Activated CD8-positive, alpha-beta memory T cell treated with anti-CD3 and anti-CD28 coated beads for 48 hours (primary cell): ENCODE measurements around the gene CEND1.

ENCODE experiments used
- DNase-seq, 3 experiments: peaks; one replicate each; pipeline ENCODE4 v3.0.0-alpha.2; 2020; ENCODE audit warnings: low read depth in 2 of 3, low spot score in 2 of 3

Gene CEND1

DNA sequence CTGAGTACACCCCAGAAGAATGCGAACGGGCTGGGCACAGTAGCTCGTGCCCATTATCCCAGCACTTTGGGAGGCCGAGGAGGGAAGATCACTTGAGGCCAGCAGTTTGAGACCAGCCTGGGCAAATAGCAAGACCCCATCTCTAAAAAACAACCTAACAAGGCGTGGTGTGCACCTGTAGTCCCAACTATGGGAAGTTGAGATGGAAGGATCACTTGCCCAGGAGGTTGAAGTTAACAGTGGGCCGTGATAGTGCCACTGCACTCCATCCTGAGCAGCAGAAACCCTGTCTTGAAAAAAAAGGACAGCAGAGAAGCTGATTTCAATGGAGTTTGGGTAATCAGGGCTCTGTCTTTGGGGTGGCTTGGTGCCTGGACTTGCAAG is 23.2 kb upstream of the CEND1 start:
- DNase-seq = no peak

DNA sequence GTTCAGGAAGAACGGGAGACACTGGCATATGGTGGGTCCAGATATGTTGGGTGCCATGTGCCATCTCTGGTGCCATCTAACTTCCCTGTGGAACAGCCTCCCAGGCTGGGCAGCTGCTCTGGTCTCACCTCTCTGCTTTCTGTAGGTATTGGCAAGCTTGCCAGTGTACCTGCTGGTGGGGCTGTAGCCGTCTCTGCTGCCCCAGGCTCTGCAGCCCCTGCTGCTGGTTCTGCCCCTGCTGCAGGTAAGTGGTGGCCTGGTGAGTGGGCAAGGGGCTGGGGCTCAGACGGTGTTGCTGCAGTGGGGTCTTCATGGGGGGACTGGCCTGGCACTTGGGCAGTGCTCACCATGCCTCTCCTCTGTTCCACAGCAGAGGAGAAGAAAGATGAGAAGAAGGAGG is 22.5 kb upstream of the CEND1 start:
- DNase-seq = no peak

DNA sequence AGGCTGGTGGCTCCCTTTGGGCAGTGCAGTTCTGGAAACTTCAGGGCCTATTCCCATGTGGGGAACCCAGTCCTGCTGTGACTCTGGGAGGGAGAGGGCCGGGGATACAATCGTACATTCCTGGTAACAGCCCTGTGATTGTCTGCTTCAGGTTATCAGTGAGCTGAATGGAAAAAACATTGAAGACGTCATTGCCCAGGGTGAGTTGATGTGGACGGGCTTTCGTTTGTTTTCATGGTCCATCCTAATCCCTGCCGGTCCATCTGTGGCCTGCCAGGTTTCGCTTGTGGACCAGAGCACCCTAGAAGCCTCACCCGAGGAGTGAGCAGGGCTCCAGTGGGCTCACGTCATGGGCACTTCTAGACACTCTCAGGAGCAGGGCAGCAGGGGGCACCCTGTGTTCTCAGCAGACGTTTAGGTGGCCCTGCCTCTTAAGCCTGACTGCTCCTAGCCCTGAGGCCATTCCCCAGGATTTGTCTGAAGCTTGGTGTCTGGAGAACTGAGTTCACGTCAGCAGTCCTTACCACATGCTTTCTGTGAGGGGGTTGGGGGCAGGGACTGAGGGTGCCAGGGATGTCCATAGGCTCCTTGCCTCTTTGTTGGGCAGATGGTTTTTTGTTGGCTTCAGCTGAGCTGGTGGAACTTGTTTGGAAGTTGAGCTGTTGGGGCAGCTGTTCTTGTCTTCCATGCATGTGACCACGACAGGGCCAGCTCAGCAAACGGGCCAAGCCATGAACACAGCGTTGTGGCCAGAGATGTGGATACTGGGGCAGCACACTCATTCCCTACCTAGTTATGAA is 21.8 kb upstream of the CEND1 start:
- DNase-seq = no peak

DNA sequence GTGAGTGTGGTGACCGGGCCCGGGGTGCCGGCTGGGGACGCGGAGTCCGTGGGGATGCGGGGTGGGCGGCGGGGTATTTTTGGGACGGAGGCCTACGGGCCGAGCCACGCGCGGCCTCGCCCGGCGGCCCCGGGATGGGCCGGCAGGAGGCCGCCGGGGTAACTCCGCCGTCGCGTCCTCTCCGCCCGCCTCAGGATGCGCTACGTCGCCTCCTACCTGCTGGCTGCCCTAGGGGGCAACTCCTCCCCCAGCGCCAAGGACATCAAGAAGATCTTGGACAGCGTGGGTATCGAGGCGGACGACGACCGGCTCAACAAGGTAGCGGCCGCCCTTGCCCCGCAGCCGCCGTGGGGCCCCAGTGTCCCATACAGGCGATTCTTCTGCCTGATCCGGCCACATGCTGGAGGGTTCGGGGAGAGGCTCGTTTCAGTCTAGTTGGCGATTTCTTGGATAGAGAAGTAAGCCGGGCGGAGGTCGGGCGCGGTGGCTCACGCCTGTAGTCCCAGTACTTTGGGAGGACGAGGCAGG is 20.2 kb upstream of the CEND1 start:
- no peak for DNase-seq

DNA sequence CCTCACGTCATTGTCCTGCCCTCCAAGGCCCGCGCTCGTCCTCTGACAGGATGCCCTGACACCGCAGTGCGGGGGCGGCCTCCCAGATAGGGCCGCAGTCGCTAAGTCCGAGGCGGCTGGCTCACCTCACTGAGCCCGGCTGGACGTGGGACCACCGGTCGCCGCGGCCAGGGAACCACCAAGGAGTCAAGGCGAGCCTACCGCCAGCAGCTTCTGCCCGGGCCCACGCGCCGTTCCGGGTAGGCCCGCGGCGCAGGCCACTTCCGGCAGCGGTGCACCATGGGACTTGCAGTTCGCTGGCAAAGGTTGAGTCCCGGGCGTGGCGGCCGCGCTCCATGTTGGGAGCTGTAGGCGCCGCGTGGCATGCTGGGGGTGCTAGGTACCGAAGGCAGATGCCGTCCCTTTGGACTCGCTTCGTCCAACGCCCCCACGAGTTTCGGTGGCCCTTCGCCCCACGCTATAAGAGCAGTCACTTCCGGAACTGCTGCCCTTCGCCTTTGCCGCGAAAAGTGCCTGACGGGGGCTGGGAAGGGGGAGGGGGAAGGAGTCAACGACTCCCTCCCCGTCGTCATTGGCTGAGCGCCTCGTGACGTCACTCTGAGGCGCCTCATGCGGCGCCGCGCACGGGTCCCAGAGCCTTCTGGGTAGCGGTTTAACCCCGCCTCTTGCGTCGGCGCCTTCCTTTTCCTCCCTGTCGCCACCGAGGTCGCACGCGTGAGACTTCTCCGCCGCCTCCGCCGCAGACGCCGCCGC is 19.6 kb upstream of the CEND1 start, which contains the start of gene RPLP2:
RPLP2 (plus strand) TSS at position 681 of the 753 bp plus-strand sequence. CDS start 268 bp downstream, outside the sequence.
- DNase-seq = peak; percentile 97

DNA sequence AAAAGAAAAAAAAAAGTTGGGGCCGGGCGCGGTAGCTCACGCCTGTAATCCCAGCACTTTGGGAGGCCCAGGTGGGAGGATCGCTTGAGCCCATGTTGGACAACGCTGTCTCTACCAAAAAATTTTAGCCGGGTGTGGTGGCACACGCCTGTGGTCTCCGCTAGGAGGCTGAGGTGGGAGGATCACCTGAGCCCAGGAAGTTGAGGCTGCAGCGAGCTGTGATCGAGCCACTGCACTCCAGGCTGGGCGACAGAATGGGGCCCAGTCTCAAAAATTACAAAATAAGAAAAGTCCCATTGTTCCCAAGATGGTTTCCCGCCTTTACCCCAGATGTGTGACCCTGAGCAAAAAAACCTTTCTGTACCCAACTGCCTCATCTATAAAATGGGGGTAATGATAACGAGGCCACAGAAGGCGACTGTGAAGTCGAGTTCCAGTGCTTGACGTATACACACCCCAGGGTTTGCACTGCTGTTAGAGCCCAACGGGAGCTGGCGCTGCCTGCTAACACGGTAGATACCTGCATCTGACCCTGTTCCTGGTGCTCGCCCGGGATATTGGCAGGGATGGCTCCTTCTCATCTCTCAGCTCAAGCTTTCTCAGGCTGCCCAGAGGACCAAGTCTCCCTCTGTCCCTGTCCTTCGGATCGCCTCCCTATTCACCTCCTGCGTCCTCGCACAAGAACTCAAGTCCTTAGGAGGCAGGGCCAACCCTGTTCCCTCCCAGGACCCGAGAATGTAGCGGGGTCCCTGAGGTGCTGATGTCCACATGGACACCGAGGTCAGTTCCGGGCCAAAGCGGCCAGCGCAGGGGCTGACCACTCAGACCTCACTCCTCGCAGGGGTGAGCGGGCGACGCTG is 18.8 kb upstream of the CEND1 start:
- no peak for DNase-seq

DNA sequence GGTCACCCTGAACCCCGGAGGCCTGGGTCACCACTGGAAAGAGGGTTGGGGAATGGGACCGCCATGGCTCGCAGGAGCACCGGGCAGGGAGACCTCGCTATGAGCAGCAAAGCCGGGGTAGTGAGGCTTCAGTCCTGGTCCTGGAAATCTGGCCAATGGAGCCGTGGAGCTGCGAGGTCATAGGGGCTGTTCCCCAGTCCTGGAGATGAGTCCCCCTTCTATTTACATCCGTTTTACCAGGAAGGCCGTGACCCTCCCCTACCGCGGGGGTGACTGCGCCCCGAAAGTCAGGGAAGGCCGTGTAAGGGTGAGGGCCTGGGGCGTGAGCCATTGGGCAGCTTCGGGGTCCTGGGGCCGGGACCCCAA is 14.7 kb upstream of the CEND1 start:
- no peak for DNase-seq

DNA sequence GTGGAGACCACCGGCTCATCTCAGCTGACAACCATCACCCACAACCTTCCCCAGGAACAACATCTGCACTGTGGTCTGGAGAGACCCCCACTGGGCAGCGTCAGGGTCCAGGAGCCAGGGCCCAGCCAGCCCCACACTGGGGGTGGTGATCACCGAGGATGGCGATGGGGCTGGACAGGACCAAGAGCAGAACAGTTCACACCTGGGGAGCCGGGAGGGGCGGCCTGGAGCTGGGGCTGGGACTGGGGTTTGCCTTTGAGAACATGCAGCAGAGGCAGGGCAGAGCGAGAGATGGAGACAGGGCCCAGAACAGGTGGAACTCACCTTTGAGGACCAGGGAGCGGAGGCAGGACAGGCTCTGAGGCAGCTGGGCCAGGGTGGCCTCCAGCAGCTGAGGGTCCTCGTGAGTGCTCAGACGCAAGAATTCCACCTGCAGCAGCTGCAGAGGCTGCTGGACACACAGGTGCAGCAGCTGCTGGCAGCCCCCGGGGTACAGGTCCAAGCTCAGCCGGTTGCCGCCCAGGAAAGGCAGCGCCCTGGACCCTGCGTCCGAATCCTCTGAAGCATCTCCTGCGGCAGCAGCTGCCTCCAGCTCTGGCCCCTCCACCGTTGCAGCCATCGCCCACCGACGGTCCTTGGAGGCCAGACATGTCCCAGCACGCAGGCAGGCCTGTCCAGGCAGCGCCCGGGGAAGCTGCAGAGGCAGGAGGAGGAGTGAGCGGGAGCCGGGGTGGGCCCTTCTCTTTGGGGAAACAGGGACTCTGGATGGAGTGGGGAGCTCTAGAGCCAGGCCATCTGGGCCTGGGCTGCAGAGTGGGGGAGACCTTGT is 14.1 kb upstream of the CEND1 start:
- DNase-seq = no peak

DNA sequence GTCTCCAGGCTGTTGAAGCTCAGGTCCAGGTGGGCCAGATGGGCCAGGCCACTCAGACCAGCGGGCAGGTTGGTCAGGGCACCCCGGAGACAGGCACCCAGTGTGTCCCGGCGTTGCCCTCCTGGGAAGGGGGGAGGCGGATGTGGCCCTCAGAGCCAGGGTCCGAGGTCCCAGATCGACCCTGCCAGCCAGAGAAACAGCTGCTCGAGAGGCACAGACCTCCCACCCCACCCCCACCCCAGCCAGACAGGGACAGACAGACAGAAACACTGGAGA is 13.5 kb upstream of the CEND1 start:
- DNase-seq = no peak

DNA sequence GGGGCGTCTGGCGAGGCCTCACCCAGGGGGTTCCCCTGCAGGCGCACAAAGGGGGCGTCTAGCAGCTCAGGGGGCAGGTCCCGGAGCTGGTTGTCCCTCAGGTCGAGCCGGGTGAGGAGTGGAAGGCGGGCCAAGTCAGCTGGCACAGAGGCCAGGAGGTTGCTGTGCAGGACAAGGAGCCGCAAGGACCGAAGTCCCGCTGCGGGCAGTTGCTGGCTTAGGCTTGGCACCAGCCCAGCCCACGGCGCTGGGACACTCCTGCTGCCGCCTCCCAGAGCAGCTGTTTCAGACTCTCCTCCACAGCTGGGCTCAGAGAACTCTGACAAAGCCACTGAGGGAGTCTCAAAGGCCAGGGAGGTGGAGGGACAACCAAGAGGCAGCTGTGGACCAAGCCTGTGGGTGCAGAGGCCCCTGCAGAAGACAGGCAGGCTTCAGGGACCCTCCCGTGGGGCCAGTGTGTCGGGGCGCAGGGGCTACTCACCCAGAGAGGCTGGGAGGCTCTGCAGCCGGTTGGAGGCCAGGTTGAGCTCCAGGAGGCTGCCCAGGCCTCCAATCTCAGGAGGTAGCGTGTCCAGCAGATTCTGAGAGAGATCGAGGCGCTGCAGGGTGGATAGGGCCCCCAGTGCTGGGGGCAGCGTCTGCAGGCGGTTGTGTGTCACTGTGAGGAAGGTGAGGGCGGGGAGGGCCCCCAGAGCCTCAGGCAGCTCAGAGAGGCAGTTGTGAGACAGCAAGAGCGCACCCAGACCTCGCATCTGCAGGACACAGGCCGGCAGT is 13.0 kb upstream of the CEND1 start:
- no peak for DNase-seq

DNA sequence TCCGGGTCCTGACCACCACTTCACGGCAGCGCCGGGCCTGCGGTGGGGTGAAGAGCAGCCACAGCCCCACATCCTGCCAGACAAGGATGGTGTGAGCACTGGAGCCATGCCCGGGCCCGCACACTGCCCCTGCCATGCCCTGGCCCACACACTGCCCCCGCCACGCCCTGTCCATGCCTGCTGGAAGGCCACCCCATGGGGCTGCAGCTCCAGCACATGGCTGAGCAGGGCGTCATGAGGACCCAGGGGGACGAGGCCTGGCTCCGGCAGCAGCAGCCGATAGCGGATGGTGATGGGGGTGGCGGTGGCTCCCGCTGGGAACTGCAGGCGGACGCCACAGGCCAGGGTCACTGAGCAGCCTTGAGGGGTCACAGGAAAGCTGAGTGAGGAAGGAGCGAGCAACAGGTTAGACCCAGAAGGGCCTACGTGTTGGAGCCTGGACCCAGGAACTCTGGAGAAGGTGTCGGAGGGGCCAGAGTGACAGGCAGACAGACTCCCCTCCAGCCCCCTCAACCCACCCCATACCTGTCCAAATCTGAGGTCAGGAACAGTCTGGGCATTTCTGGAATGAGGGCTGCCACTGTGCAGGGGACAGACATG is 12.2 kb upstream of the CEND1 start:
- DNase-seq = no peak

DNA sequence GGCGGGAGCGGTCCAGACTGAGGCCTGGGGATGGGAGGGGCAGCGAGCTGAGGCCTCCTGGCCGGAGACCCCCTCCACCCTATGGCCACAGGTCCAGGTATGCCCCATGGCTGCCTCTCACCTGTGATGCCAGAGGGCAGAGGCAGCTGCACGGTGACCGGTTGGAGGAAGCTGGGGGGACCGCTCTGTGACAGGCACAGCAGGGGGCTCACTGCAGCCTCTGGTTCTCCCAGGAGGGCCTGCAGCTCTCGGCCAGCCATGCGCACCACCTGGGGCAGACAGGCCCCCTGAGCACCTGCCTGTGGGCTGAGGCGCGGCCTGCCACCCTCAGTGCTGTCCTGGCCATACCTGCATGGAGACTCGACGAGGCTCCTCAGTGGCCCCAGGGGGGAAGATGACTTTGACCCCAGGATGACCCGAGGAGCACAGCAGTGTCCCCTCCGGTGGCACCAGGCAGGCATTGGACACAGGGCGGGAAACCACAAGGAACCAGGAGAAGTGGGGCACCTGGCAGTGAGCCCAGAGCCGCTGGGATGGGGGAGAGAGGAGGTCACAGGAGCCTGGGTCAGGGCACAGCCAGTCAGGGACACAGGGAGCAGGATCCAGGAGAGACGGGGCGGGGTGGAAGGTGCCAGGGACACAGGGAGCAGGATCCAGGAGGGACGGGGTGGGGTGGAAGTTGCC is 11.3 kb upstream of the CEND1 start:
- DNase-seq = no peak

DNA sequence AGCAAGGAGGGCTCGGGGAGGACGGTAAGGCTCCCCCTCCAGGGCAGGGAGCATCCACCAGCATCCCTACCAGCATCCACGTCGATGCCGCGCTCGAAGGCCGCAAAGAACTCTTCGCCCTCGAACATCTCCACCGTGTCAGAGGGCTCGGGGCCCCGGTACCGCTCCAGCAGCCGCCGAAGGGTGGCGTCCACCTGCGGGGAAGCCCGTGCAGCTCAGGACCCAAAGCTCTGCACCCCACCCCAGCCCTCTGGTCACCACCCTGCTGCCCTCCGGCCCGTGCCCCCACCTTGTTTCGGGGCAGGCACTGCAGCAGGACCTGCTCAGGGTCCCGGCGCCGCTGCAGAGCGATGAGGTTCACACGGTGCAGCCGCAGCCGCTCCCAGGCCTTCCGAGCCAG is 10.6 kb upstream of the CEND1 start:
- DNase-seq = no peak

DNA sequence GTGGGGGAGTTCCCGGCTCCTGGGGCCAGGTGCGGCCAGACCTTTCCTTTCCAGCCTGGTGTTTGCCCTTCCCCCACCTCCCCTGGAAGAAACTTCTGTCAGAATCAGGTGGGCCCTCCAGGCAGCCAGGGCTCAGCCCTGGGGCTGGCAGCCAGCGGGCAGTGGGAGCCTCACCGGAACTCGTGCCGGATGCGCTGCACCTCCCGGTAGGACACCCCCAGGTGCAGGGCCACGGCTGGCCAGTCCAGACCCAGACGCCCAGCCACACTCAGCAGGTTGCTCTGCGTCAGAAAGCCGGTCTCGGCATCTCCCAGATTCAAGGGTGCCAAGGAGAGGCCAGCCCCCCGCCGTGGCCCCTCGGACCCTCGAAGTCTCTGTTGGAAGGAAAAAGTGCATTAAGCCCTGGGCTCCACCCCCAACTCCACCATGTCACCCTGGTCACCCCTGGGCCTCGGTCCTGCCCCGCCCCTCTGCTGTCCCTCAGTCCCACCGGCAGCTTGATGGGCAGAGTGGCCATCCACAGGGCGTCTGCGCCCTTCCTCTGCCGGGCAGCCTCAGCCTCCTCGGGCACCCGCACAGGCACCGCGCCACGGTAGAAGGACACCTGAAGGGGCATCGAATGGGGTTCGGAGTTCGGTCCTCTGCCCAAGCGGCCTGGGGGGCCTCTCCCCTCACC is 9.9 kb upstream of the CEND1 start:
- no peak for DNase-seq

DNA sequence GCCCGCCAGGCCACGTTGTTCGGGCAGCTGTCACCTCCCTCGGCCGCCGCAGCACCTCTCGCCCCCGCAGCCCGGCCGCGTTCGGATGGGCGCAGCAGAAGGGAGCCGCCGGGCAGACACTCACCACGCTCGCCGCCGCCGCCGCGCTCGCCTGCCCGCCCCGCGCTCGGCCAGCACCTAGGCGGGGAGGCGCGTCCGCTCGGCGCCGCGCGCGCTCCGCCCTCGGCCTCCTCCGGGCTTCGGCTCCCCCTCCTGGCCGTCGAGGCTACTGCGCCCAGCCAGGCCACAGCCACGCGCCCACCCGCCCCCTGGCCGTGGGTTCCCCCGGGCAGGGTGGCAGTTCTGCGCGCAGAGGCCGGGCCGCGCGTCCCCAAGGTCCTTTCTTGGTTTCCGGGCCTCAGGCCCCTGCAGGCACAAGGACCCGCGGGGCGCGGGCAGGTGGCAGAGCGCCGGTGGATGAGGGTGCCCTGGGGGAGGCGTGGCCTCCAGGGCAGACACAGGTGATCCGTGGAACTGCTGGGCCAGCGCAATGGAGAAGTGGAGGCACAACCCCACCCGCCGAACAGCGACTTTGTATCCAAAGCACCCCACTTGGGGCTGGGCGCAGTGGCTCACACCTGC is 8.3 kb upstream of the CEND1 start, which contains the start of gene SLC25A22:
SLC25A22 (minus strand) TSS at position 189 of the 621 bp plus-strand sequence. CDS start 3,275 bp downstream, outside the sequence.
- DNase-seq = peak; percentile 55 to 92 (median 70)

DNA sequence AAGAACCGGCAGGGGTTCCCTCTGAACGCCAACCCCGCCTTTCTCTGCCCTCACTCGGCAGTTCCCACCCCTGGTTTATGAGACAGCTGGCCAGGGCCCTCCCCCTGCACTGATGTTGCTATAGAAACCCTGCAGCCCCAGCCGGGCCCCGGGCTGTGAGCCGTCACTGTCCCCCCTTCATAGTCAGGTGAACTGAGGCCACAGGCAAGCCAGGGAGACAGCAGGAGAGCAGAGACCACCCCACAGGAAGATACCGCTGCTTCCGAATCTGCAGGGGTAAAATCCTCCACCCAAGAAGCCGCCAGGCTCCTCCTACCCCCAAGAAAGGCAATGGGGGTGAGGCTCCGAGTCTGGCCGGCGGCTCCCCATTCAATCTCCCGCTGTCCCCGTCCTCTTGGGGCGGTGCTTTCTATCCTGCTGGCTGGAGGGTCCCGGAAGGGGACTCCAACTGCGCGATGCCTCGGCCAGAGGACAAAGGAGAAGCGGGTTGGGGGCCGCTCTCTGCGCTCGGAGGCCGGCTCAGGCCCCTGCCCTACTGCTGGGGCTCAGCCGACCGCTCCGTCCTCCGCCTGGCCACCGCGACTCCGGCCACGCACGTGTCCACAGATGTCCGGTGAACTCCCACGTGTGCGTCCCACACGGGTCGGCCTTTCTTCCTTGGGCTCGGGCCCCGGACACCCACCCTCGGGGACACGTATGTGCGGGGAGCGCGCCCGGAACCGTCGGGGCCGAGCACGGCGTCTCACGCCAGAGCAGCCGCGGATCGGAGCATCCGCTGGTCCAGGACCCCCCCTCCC is 7.6 kb upstream of the CEND1 start:
- peak in 2 of 3 experiments; percentile 68 for DNase-seq
